Activated naive CD4-positive, alpha-beta T cell (primary cell): ENCODE measurements around the gene IPO8.
"Not testable (repeated sequence)": the region's sequence is repeated elsewhere in the genome, so short reads cannot be mapped to it uniquely, and the experiment has no call there.

Experiments used
- DNase-seq, 4 experiments: peaks; one replicate each; lab custom pipeline; 2025; lab: John Stamatoyannopoulos, UW

The IPO8 gene

DNA sequence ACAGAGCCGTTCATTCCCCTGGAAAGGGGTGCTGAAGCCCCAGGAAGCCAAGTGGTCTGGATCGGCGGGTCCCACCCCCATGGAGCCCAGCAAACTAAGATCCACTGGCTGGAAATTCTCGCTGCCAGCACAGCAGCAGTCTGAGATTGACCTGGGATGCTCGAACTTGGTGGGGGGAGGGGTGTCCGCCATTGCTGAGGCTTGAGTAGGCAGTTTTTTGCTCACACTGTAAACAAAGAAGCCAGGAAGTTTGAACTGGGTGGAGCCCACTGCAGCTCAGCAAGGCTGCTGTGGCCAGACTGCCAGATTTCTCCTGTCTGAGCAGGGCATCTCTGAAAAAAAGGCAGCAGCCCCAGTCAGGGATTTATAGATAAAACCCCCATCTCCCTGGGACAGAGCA lies 91.4 kb downstream of the IPO8 start:
- DNase-seq, result not testable (repeated sequence)

DNA sequence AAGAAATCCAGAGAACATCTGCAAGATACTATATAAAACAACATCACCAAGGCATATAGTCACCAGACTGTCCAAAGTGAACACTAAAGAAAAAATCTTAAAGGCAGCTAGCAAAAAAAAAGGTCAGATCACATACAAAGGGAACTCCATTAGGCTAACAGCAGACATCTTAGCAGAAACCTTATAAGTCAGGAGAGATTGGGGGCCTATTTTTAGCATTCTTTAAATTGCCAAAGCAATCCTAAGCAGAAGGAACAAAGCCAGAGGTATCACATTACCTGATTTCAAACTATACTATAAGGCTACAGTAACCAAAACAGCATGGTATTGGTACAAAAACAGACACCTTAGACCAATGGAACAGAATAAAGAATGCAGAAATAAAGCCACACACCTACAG lies 92.5 kb downstream of the IPO8 start:
- no peak for DNase-seq

DNA sequence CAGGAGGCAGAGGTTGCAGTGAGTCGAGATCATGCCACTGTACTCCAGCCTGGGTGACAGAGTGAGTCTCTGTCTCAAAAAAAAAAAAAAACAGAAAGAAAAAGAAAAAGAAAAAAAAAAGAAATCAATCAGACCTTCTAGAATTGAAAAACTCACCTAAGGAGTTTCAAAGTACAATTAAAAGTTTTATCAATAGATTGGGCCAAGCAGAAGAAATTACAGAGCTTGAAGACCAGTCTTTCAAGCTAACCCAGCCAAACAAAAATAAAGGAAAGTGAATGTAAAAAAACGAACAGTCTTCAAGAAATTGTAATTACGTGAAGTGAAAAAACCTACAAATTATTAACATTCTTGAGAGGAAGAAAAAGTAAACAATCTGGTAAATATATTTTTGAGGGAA lies 93.0 kb downstream of the IPO8 start:
- DNase-seq, result no peak

DNA sequence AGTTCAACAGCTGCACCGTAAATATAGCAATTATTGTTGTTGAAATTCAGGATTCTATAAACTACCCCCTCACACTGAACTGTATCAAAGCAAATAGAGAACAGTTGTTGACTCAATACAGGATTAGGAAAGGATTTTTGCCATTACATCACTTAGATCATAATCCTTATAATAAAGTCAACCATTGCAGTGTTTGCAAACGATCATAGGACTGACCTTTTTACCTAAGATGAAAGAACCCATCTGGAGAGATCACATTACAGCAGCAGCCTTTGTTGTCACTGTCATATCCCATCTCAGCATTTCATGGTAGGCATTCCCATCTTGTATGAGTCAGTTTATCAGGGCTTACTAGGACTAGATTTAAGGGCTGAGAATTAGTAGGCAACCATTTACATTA lies 96.1 kb downstream of the IPO8 start:
- no peak for DNase-seq

DNA sequence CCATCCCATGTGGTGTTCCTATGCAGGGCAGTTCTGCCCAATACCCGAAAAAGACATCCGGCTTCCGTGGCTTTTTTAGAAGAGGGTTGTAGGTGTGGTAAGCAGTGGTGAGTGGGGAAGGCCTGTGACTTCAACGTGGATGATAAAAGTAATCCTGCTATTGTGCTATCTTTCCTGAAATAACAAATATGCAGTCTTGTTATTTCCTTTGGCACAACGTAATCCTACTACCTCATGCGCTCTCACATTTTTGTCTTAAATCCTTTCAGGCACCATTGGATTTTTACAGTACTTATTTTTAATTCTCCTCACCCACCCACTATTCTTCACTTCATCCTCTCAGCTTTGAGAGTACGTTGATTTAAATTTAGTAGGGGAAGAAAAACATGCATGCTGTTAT lies 96.8 kb downstream of the IPO8 start:
- DNase-seq, result no peak

DNA sequence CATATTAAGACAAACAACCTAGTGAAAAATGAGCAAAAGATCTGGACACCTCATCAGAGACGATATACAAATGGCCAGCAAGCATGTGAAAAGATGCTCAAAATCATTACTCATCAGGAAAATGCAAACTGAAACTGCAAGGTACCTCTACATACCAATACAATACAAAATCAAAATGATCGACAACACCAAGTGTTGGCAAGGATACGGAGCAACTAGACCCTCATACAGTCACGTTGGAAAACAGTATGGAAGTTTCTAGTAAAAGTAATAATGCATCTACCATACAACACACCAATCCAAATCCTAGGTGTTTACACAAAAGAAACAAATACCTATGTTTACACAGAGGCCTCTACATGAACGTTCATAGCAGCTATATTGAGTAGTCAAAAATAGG lies 99.9 kb downstream of the IPO8 start:
- no peak for DNase-seq

DNA sequence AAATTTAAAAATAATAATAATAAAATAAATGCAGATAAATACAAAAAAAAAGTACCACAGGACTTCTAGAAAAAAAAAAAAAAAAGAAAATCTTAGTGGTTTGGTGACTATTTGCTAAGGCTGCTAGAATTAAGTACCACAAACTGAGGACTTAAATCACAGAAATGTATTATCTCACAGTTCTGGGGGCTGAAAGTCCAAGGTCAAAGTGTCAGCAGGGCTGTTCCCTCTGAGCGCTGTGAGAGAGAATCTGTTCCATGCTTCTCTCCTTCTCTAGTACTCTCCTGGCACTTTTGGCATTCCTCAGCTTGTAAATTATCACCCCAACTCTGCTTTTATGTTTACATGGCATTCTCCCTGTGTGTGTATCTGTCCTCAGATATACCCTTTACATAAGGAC lies 101.2 kb downstream of the IPO8 start:
- no peak for DNase-seq

DNA sequence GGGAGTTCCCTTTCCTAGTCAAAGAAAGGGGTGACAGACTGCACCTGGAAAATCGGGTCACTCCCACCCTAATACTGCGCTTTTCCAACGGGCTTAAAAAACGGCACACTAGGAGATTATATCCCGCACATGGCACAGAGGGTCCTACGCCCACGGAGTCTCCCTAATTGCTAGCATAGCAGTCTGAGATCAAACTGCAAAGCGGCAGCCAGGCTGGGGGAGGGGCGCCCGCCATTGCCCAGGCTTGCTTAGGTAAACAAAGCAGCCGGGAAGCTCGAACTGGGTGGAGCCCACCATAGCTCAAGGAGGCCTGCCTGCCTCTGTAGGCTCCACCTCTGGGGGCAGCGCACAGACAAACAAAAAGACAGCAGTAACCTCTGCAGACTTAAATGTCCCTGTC lies 107.1 kb downstream of the IPO8 start:
- DNase-seq, result not testable (repeated sequence)

DNA sequence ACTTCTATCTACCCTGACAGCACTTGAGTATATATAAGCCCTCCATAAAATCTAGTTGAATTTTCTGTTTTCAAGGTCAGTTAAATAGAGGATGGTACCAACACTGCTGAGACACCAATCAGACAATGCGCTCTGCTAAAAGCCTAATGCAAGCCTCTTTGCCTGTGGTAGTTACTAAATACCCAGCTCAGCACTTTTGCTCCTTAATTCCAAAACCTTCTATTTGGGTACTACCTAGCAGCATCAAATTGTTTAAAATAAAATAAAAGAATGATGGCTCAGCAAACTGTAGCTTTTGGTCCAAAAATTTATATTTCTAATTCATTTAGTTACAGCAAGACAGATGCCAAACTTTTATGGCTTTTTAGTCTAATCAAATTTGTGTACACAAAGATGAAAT lies 107.9 kb downstream of the IPO8 start:
- DNase-seq, result no peak

DNA sequence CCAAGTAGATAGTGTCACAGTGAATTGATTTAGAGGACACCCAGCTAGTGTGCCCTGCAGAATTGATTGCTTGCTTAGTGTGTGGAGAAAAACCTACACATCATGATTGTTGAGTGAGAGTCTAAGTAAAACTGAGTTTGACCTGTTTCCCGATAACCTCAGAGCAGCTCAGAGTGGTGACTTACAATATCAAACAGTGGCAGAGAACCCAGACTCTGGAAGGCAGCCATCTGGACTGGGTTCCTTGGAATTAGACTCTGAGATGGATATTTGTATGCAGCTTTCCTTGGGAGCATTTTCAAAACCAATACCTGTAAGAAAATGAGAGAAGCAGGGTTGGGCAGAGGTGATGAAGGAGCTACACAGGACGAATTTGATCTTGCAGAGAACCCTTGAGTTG lies 109.8 kb downstream of the IPO8 start:
- DNase-seq, result no peak

DNA sequence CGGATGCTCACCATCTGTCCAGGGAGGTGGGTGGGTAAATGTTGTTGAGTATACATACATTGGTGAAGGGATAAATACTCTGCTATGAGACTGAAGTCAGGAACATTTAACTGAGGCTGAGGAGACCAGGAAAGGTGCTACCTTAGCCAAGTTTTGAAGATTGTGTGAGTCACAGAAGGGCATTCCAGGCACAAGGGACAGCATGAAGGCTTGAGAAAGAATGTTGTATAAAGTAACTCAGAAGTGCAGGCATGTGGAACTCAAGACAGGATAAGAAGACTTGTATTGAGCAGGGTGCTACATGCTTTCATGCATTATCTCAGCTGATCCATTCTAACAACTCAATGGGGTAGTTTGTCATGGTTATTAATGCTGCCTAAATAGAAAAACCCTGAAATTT lies 112.7 kb downstream of the IPO8 start:
- DNase-seq, result no peak

DNA sequence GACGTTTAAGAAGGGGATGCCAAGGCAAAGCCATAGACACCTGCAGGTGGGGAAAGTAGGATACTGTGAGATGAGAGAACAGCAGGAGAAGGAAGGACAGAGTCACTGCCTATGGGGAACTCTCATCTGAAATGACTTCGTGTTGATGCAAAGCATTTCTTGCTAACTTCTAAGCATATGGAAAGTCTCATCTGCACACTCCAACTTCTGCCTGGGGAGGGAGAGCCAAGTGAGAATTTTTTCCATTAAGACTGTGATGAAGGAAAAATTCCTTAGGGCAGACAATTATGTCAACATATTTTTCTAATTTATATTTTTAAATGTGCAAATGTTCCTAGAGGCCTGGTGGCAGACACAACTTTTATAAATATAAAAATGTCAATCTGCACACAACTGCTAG lies 115.3 kb downstream of the IPO8 start:
- no peak for DNase-seq
